CD4-positive, alpha-beta memory T cell (primary cell): ENCODE results near the gene P2RY14. TPM values are rescaled to one million over a fixed set of nuclear protein-coding genes. Genes with fewer than 3 reads are reported as not detected.

Source experiments
- CTCF ChIA-PET: fragments of 350-600 bp; sonication (Branson Sonifier 250); formaldehyde crosslinking; loops from one replicate; lab custom pipeline; 2021; ENCODE audit warnings: inconsistent platforms; ENCODE audit not compliant: partially characterized antibody; lab: Charles Lee
- POLR2A ChIA-PET: fragments of 350-600 bp; sonication (Branson Sonifier 250); formaldehyde crosslinking; loops from one replicate; lab custom pipeline; 2021; ENCODE audit not compliant: partially characterized antibody; lab: Charles Lee
- DNase-seq, 5 donors: peaks; one replicate each; pipeline versions ENCODE4 v3.0.0 to v3.0.0-alpha.2; 2020 to 2022; ENCODE audit warnings: mixed read lengths in 1 of 5
- H3K27ac ChIP-seq: one replicate; pipeline ENCODE4 v1.7.0; 2013; ENCODE audit warnings: low read depth, low read length
- H3K27me3 ChIP-seq: 2 replicates; pipeline ENCODE4 v1.7.0; 2013; ENCODE audit warnings: mild to moderate bottlenecking, low read length, moderate library complexity; ENCODE audit not compliant: insufficient read depth
- H3K36me3 ChIP-seq: 2 replicates; pipeline ENCODE4 v1.7.0; 2013; ENCODE audit warnings: mild to moderate bottlenecking, low read length, moderate library complexity; ENCODE audit not compliant: insufficient read depth
- H3K4me1 ChIP-seq: 2 replicates; pipeline ENCODE4 v1.7.0; 2013; ENCODE audit warnings: mild to moderate bottlenecking, low read length, moderate library complexity; ENCODE audit not compliant: insufficient read depth
- H3K4me3 ChIP-seq, 2 donors: one replicate each; pipeline ENCODE4 v1.7.0; 2013; ENCODE audit warnings: low read length in 2 of 2, mild to moderate bottlenecking in 1 of 2
- H3K9me3 ChIP-seq, 2 donors: one replicate each; pipeline ENCODE4 v1.7.0; 2013; ENCODE audit warnings: low read length in 2 of 2, control low read depth in 1 of 2; ENCODE audit not compliant: control insufficient read depth in 1 of 2
- H3K27ac Mint-ChIP-seq, 7 donors: one replicate each; pipeline ENCODE4 v1.8.0; 2020 to 2021; ENCODE audit warnings: mixed read lengths in 7 of 7, mild to moderate bottlenecking in 6 of 7, inconsistent platforms in 3 of 7, moderate library complexity in 3 of 7
- H3K27me3 Mint-ChIP-seq, 2 donors: one replicate each; pipeline ENCODE4 v1.8.0; 2020 to 2021; ENCODE audit warnings: mixed read lengths in 2 of 2
- H3K36me3 Mint-ChIP-seq, 2 donors: one replicate each; pipeline ENCODE4 v1.8.0; 2020 to 2021; ENCODE audit warnings: mixed read lengths in 2 of 2, inconsistent platforms in 1 of 2, mild to moderate bottlenecking in 1 of 2
- H3K4me1 Mint-ChIP-seq, 4 donors: one replicate each; pipeline ENCODE4 v1.8.0; 2020 to 2021; ENCODE audit warnings: mixed read lengths in 4 of 4, mild to moderate bottlenecking in 1 of 4
- H3K4me3 Mint-ChIP-seq, 8 donors: one replicate each; pipeline ENCODE4 v1.8.0; 2020 to 2021; ENCODE audit warnings: mixed read lengths in 8 of 8, mild to moderate bottlenecking in 7 of 8, moderate library complexity in 6 of 8, inconsistent platforms in 3 of 8
- H3K9me3 Mint-ChIP-seq, 8 donors: one replicate each; pipeline ENCODE4 v1.8.0; 2020 to 2021; ENCODE audit warnings: mixed read lengths in 8 of 8, mild to moderate bottlenecking in 5 of 8, inconsistent platforms in 3 of 8, moderate library complexity in 1 of 8
- intact Hi-C: fragments of 100-400 bp; cut with micrococcal nuclease; formaldehyde crosslinking; loops from one replicate; pipeline ENCODE4 v1.15.1; 2023
- polyA plus RNA-seq, 2 donors: library from polyadenylated mRNA; unstranded; fragments of 300-500 nt; fragmentation: Illumina TruSeq; gene quantifications; one replicate each; pipeline ENCODE4 v1.2.3, GENCODE V29; 2021
- total RNA-seq, 2 experiments: library from RNA; stranded (reverse); gene quantifications; one replicate each; pipeline ENCODE4 v1.2.3, GENCODE V29; 2021

P2RY14 gene
- total and polyA plus RNA-seq, 4 experiments from 2014 or later, result 0.36 to 1.3 (median 1.1) TPM

DNA sequence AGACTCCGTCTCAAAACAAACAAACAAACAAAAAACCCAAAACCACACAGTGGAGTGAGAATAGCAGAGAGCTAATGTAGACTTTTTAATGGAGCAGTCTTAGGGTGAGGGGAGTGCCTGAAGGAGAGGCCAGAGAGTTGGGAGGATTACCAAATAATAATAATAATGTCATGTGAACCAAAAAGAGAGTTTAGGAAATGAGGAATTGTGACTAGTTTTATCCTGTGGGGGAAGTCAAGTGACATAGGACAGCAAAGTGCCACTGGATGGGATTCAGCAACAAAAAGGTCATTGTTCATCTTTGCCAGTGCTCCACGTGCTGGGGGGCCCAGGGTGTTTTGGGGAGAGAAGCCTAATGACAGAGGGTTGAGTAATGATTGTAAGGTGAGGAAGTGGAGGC is 25.4 kb upstream of the P2RY14 start:
- CTCF ChIA-PET, result interaction anchor here (0.7 kb wide), 1 partner anchor 23 kb away, joined by 4 read pairs; no protein-coding TSS in a partner anchor
- Histone ChIP-seq H3K27me3 (no peaks in the 10 kb centered on the region), H3K4me1 (peaks cover 10% of the 10 kb centered on the region), H3K9me3 (no peaks in the 10 kb centered on the region), H3K27ac (no peak overlapping the region), H3K36me3 (no peaks in the 10 kb centered on the region), H3K4me3 (no peak overlapping the region)
- POLR2A ChIA-PET, result no interaction called here
- no peak overlapping the region for H3K4me3 Mint-ChIP-seq
- H3K27ac Mint-ChIP-seq, result no peak overlapping the region
- DNase-seq, result no peak
- peaks cover 10 to 15% of the 10 kb centered on the region in 2 donors for H3K27me3 Mint-ChIP-seq
- H3K36me3 Mint-ChIP-seq, result no peaks in the 10 kb centered on the region
- intact Hi-C loops, result no loop called here
- peaks cover 5 to 14% (median 12%) of the 10 kb centered on the region in 4 donors for H3K4me1 Mint-ChIP-seq
- H3K9me3 Mint-ChIP-seq, result peaks cover 0 to 3% (median 0%) of the 10 kb centered on the region in 8 donors

DNA sequence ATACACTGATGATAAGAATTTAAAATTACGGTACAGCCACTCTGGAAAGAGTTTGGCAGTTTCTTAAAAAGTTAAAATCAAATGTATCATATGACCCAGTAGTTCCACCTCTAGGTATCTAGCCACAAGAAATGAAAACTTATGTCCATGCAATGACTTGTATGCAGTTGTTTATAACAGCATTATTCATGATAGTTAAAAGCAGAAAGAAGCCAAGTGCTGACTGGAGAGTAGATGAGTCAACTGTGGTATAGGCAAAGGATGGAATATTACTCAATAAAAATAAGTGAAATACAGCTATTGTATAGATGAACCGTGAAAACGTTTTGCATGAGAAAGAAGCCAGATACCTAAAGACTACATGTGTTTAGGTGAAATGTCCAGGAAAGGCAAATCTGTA is 23.4 kb upstream of the P2RY14 start:
- peaks cover 0 to 1% (median 0%) of the 10 kb centered on the region in 8 donors for H3K9me3 Mint-ChIP-seq
- no peak overlapping the region for H3K27ac Mint-ChIP-seq
- DNase-seq, result no peak
- peaks cover 12 to 18% of the 10 kb centered on the region in 2 donors for H3K27me3 Mint-ChIP-seq
- Histone ChIP-seq H3K27ac (no peak overlapping the region), H3K9me3 (no peaks in the 10 kb centered on the region), H3K36me3 (no peaks in the 10 kb centered on the region), H3K4me3 (no peak overlapping the region), H3K27me3 (no peaks in the 10 kb centered on the region), H3K4me1 (peaks cover 10% of the 10 kb centered on the region)
- CTCF ChIA-PET, result no interaction called here
- intact Hi-C loops, result no loop called here
- peaks cover 5 to 14% (median 12%) of the 10 kb centered on the region in 4 donors for H3K4me1 Mint-ChIP-seq
- POLR2A ChIA-PET, result no interaction called here
- no peak overlapping the region for H3K4me3 Mint-ChIP-seq
- H3K36me3 Mint-ChIP-seq, result no peaks in the 10 kb centered on the region

DNA sequence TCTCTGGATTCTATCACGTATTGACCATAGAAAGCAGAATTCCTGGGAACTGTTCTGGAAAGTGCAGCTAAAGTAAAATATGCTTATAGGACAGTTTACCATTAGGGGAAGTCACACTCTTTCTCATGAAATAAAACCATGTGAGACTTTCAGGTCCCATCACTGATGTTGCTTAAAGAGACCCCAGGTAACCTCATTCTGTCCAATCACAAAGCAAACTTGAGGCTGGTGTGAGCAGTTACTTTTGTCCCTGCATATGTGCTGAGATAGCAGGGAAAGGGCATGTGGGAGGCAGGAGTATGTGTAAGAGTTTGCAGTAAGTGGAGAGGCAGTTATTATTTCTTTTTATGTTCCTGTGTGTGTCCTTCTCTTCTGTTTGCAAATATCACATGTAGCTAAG is 22.2 kb upstream of the P2RY14 start:
- Mint-ChIP-seq H3K27me3 (peaks cover 10 to 18% of the 10 kb centered on the region in 2 donors), H3K36me3 (no peaks in the 10 kb centered on the region), H3K4me3 (no peak overlapping the region), H3K4me1 (peaks cover 3 to 8% (median 7%) of the 10 kb centered on the region in 4 donors), H3K27ac (no peak overlapping the region), H3K9me3 (peaks cover 0 to 1% (median 0%) of the 10 kb centered on the region in 8 donors)
- intact Hi-C loops, result no loop called here
- Histone ChIP-seq H3K36me3 (no peaks in the 10 kb centered on the region), H3K4me3 (no peak overlapping the region), H3K9me3 (no peaks in the 10 kb centered on the region), H3K27me3 (no peaks in the 10 kb centered on the region), H3K27ac (no peak overlapping the region), H3K4me1 (peaks cover 8% of the 10 kb centered on the region)
- ChIA-PET POLR2A (no interaction called here), CTCF (no interaction called here)
- DNase-seq, result no peak

DNA sequence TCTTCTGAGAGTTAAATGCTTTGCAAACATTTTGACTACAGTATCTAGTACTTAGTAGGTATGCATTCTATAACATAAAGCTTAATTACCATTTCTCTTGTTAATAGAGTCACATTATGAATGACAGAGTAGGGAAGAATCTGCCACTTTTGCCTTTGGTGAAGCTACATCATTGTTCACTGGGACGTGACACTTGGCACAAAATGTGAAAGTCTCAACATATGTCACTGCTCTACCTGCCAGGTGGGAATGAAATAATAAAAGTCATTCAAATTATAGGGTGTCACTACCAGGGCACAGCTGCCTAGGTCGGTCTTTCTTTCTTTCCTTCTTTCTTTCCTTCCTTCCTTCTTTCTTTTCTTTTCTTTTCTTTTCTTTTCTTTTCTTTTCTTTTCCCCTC is 20.7 kb upstream of the P2RY14 start:
- H3K4me3 ChIP-seq, result no peak overlapping the region
- no peaks in the 10 kb centered on the region for H3K9me3 ChIP-seq
- Mint-ChIP-seq H3K9me3 (peaks cover 0 to 1% (median 0%) of the 10 kb centered on the region in 8 donors), H3K27ac (no peak overlapping the region), H3K4me3 (no peak overlapping the region), H3K4me1 (no peaks in the 10 kb centered on the region), H3K27me3 (peaks cover 10 to 24% of the 10 kb centered on the region in 2 donors), H3K36me3 (no peaks in the 10 kb centered on the region)
- intact Hi-C loops, result no loop called here
- H3K27me3 ChIP-seq, result no peaks in the 10 kb centered on the region
- no peak overlapping the region for H3K27ac ChIP-seq
- CTCF ChIA-PET, result interaction anchor here (1.1 kb wide), 1 partner anchor 11 kb away, joined by 5 read pairs; no protein-coding TSS in a partner anchor
- H3K4me1 ChIP-seq, result no peaks in the 10 kb centered on the region
- POLR2A ChIA-PET, result no interaction called here
- DNase-seq, result no peak
- no peaks in the 10 kb centered on the region for H3K36me3 ChIP-seq

DNA sequence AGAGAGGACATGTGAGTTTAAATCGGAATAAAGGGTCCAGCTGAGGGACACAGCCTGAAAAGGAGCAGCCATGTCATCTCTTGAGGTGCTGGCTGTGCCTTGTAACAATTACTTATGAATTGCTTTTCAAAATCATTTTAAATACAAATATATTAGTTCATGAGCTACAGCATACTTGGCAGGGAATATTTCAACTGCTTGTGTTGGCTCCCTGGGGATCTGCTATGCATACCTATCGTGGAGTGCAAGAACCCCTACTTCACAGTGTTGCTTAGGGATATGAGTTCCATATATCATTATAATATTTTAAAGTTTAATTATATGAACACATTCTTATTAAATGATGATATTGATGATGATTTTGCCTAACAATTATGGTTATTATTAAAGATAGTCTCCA is 19.1 kb upstream of the P2RY14 start:
- Mint-ChIP-seq H3K4me1 (no peaks in the 10 kb centered on the region), H3K9me3 (peaks cover 0 to under 1% (median 0%) of the 10 kb centered on the region in 8 donors), H3K4me3 (no peak overlapping the region), H3K27me3 (peaks cover 7 to 20% of the 10 kb centered on the region in 2 donors), H3K27ac (no peak overlapping the region), H3K36me3 (no peaks in the 10 kb centered on the region)
- no peak for DNase-seq
- ChIA-PET POLR2A (no interaction called here), CTCF (interaction anchor here (1.2 to 1.5 kb wide), 2 partner anchors 9 to 130 kb away, joined by 3 to 4 read pairs; no protein-coding TSS in a partner anchor)
- no peak overlapping the region for H3K27ac ChIP-seq
- no peak overlapping the region for H3K4me3 ChIP-seq
- no peaks in the 10 kb centered on the region for H3K36me3 ChIP-seq
- H3K9me3 ChIP-seq, result no peaks in the 10 kb centered on the region
- H3K4me1 ChIP-seq, result no peaks in the 10 kb centered on the region
- H3K27me3 ChIP-seq, result no peaks in the 10 kb centered on the region
- intact Hi-C loops, result no loop called here

DNA sequence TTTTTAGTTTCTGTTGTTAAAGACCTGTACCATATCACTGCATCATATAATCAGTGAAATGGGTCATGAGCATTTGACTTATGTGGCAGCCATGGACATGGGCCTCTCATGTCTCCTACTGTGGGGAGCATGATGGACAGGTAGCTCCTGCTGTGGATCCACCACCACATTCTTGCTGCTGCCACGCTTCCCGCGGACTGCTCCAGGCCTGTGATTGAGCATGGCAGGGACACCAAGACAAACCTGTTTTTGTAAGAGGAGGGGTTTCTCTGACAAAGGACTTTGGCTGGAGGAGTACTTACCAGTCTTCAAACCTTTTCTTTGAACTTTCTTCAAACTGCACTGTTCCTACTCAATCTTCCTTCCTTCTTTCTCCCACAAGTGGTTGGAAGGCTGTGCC is 17.9 kb upstream of the P2RY14 start:
- Mint-ChIP-seq H3K9me3 (no peaks in the 10 kb centered on the region), H3K4me1 (no peaks in the 10 kb centered on the region), H3K36me3 (no peaks in the 10 kb centered on the region), H3K27ac (no peak overlapping the region), H3K27me3 (peaks cover 7 to 18% of the 10 kb centered on the region in 2 donors), H3K4me3 (no peak overlapping the region)
- H3K36me3 ChIP-seq, result no peaks in the 10 kb centered on the region
- no peak for DNase-seq
- H3K27ac ChIP-seq, result no peak overlapping the region
- no peak overlapping the region for H3K4me3 ChIP-seq
- H3K9me3 ChIP-seq, result no peaks in the 10 kb centered on the region
- H3K4me1 ChIP-seq, result no peaks in the 10 kb centered on the region
- POLR2A ChIA-PET, result no interaction called here
- no peaks in the 10 kb centered on the region for H3K27me3 ChIP-seq
- intact Hi-C loops, result no loop called here
- CTCF ChIA-PET, result no interaction called here

DNA sequence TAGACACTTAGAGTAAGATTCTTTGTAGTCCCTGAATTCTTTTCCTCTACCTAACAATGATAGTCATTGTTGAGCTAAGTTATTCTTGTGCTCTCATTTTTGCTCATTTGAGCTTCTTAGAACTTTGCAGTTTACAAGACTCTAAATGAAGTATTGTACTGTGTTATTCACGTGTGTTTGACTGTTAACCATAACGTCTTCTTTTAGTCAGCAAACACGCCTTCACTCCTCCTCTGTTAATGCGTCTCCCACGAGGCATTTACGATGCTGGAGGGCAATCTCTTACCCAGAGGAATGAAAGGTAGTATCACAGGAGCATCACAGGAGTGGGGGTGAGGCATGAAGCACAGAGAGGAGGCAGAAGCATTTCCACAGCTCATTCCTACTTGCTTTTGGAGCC is 14.8 kb upstream of the P2RY14 start:
- DNase-seq, result no peak
- POLR2A ChIA-PET, result no interaction called here
- no peaks in the 10 kb centered on the region for H3K36me3 Mint-ChIP-seq
- no peak overlapping the region for H3K4me3 Mint-ChIP-seq
- Histone ChIP-seq H3K4me3 (no peak overlapping the region), H3K36me3 (no peaks in the 10 kb centered on the region), H3K4me1 (no peaks in the 10 kb centered on the region), H3K27me3 (no peaks in the 10 kb centered on the region), H3K27ac (no peak overlapping the region), H3K9me3 (no peaks in the 10 kb centered on the region)
- H3K4me1 Mint-ChIP-seq, result no peaks in the 10 kb centered on the region
- peaks cover 2 to 9% of the 10 kb centered on the region in 2 donors for H3K27me3 Mint-ChIP-seq
- H3K9me3 Mint-ChIP-seq, result no peaks in the 10 kb centered on the region
- CTCF ChIA-PET, result interaction anchor here (1.0 to 3.0 kb wide), 3 partner anchors 12 to 126 kb away, joined by 4 to 15 read pairs (median 4); no protein-coding TSS in a partner anchor
- intact Hi-C loops, result loop anchor here (5.0 kb wide), 1 partner anchor 34 kb away; the partner anchor contains the start of gene P2RY13
- no peak overlapping the region for H3K27ac Mint-ChIP-seq
